Measurements from ENCODE around the gene VCX3B. TPM values are rescaled to one million over a fixed set of nuclear protein-coding genes. Genes with fewer than 3 reads are reported as not detected.

Gene VCX3B
- total and polyA plus RNA-seq, 2 of the 8 experiments (the other 6 are each of a cell fraction or from before 2014, with no cell fraction given), result not detected

- H3K79me1 ChIP-seq (ENCODE audit: low read depth, low read length), result no peaks in the 10 kb centered on the region
- H3K4me2 ChIP-seq (ENCODE audit: insufficient read depth in 1 of 2, low read depth in 2 of 2, low read length in 2 of 2), result no peak overlapping the region
- no peaks in the 10 kb centered on the region for H3K23me2 ChIP-seq (ENCODE audit: low read depth, low read length)
- CTCF ChIA-PET (ENCODE audit: partially characterized antibody), result no interaction called here
- H3K4me1 ChIP-seq (replicated peaks in 1 of 4; ENCODE audit: control insufficient read depth in 3 of 4, insufficient read depth in 4 of 4, low read length in 3 of 4), result no peaks in the 10 kb centered on the region
- no peaks in the 10 kb centered on the region for H3K9me3 ChIP-seq (ENCODE audit: insufficient read depth in 2 of 2, low read depth in 1 of 2, low read length in 1 of 2)
- H2BK20ac ChIP-seq (ENCODE audit: low read length), result no peak overlapping the region
- no peak for DNase-seq (ENCODE audit: low read depth in 1 of 2, low spot score in 2 of 2)
- no peak overlapping the region for H2BK12ac ChIP-seq (ENCODE audit: low read depth, low read length)
- no peak overlapping the region for H4K91ac ChIP-seq (replicated peaks; ENCODE audit: insufficient read length, low read length)
- no peak overlapping the region for H4K8ac ChIP-seq (ENCODE audit: extremely low read depth, insufficient read depth, low read length)
- H3K18ac ChIP-seq (ENCODE audit: extremely low read depth, low read length), result no peak overlapping the region
- H4K5ac ChIP-seq (ENCODE audit: insufficient read length, low read depth, low read length), result no peak overlapping the region
- H2BK5ac ChIP-seq (ENCODE audit: low read depth, low read length), result no peak overlapping the region
- TF ChIP-seq USF2 (IDR thresholded peaks at IDR 0.05; ENCODE audit: low read length) (no peak), RAD21 (IDR thresholded peaks at IDR 0.05 in 1 of 2, conservative IDR thresholded peaks at IDR 0.05 in 1 of 2; ENCODE audit: low read depth in 2 of 2, low read length in 2 of 2) (no peak)
- no peak overlapping the region for H3K14ac ChIP-seq (ENCODE audit: insufficient read length)
- no peak overlapping the region for H2AFZ ChIP-seq (ENCODE audit: low read length)
- no peak overlapping the region for H2BK15ac ChIP-seq (ENCODE audit: low read length)
- H3K27ac ChIP-seq (ENCODE audit: low read depth, low read length), result no peak overlapping the region
- H3K79me2 ChIP-seq (ENCODE audit: control insufficient read depth in 1 of 2, insufficient read depth in 2 of 2, low read length in 2 of 2), result no peaks in the 10 kb centered on the region
- POLR2A ChIA-PET (ENCODE audit: partially characterized antibody), result no interaction called here
- no peak overlapping the region for H3K4me3 ChIP-seq (ENCODE audit: extremely low read depth in 1 of 4, insufficient read depth in 2 of 4, low read depth in 3 of 4, low read length in 4 of 4)
- H3K4ac ChIP-seq (replicated peaks; ENCODE audit: insufficient read length, low read depth, low read length), result no peak overlapping the region
- H2BK120ac ChIP-seq (replicated peaks; ENCODE audit: low read depth, low read length), result no peak overlapping the region
- H4K20me1 ChIP-seq (replicated peaks in 1 of 2; ENCODE audit: control insufficient read depth in 1 of 2, insufficient read depth in 2 of 2, low read length in 2 of 2), result no peaks in the 10 kb centered on the region
- no peak overlapping the region for H3K56ac ChIP-seq (replicated peaks; ENCODE audit: insufficient read length, low read depth, low read length)
- H3K27me3 ChIP-seq (replicated peaks in 1 of 4; ENCODE audit: control insufficient read depth in 3 of 4, extremely low read depth in 1 of 4, insufficient read depth in 3 of 4, low read length in 3 of 4), result no peaks in the 10 kb centered on the region
- no peak overlapping the region for H3K9ac ChIP-seq (replicated peaks in 1 of 4; ENCODE audit: extremely low read depth in 1 of 4, low read depth in 3 of 4, low read length in 3 of 4)
- no peak overlapping the region for H3K23ac ChIP-seq (ENCODE audit: insufficient read length)
- H2AK5ac ChIP-seq (ENCODE audit: low read depth, low read length), result no peak overlapping the region
- no peak for FAIRE-seq
- no peaks in the 10 kb centered on the region for H3K36me3 ChIP-seq (ENCODE audit: control insufficient read depth in 2 of 4, insufficient read depth in 4 of 4, low read length in 3 of 4)
These were observed 2.1 kb upstream of the VCX3B start for GRCh38 chrX:8462488-8462887.
